Ascending aorta (tissue), 2 donors: ENCODE results near the gene PTPRR. TPM values are rescaled to one million over a fixed set of nuclear protein-coding genes. Genes with fewer than 3 reads are reported as not detected.

ENCODE experiments used
- DNase-seq, 2 donors: peaks; one replicate each; pipeline ENCODE4 v3.0.0-alpha.2; 2019; ENCODE audit warnings: low spot score in 2 of 2
- H3K27ac ChIP-seq, 2 donors: fragments of 200-600 bp; sonication (generic); one replicate each; pipeline ENCODE4 v1.5.1; 2016 to 2017; ENCODE audit warnings: mild to moderate bottlenecking in 1 of 2
- H3K27me3 ChIP-seq: fragments of 200-600 bp; sonication (generic); one replicate; pipeline ENCODE4 v1.5.1; 2017
- H3K36me3 ChIP-seq, 2 donors: fragments of 200-600 bp; sonication (generic); one replicate each; pipeline ENCODE4 v1.5.1; 2016
- H3K4me1 ChIP-seq, 2 donors: fragments of 200-600 bp; sonication (generic); one replicate each; pipeline ENCODE4 v1.5.1; 2016 to 2017; ENCODE audit warnings: mild to moderate bottlenecking in 1 of 2
- H3K4me3 ChIP-seq, 2 donors: fragments of 200-600 bp; sonication (generic); one replicate each; pipeline ENCODE4 v1.5.1; 2016 to 2017; ENCODE audit warnings: mild to moderate bottlenecking in 1 of 2
- H3K9me3 ChIP-seq, 2 donors: fragments of 200-600 bp; sonication (generic); one replicate each; pipeline ENCODE4 v1.5.1; 2016
- CTCF ChIP-seq, 3 experiments: fragments of 200-600 bp in 2 of 3; fragments of 450-650 bp in 1 of 3; sonication (generic) in 2 of 3; IDR thresholded peaks; one replicate each; pipeline ENCODE4 v1.5.1; 2016 to 2019; ENCODE audit warnings: antibody characterized with exemption in 3 of 3, mild to moderate bottlenecking in 1 of 3, moderate library complexity in 1 of 3
- intact Hi-C: fragments of 100-400 bp; cut with DNase I; formaldehyde crosslinking; loops from one replicate; pipeline ENCODE4 v1.15.1; 2023
- total RNA-seq: library from RNA; depleted of rRNA; stranded (reverse); fragments of >200 nt; gene quantifications from one replicate; pipeline ENCODE4 v1.1.0, GENCODE V29; 2016

Gene PTPRR
- total RNA-seq, 1 donor from 2014 or later = not detected

GRCh38 chr12:70730675-70731180 lies 189.8 kb downstream of the PTPRR start:
- intact Hi-C loops = loop anchor here (5.0 kb wide), 2 partner anchors 853 to 1017 kb away; no protein-coding TSS in a partner anchor
- no peaks in the 10 kb centered on the region for H3K27me3 ChIP-seq
- no peak for DNase-seq
- no peak overlapping the region for H3K4me3 ChIP-seq
- no peaks in the 10 kb centered on the region for H3K9me3 ChIP-seq
- no peaks in the 10 kb centered on the region for H3K4me1 ChIP-seq
- no peaks in the 10 kb centered on the region for H3K36me3 ChIP-seq
- TF ChIP-seq CTCF (IDR thresholded peaks at IDR 0.05) = no peak
- no peak overlapping the region for H3K27ac ChIP-seq

- intact Hi-C loops = no loop called here
- no peak overlapping the region for H3K4me3 ChIP-seq
- H3K9me3 ChIP-seq = no peaks in the 10 kb centered on the region
- H3K27ac ChIP-seq = no peak overlapping the region
- DNase-seq = no peak
- no peaks in the 10 kb centered on the region for H3K4me1 ChIP-seq
- TF ChIP-seq CTCF (IDR thresholded peaks at IDR 0.05) = no peak
- H3K36me3 ChIP-seq = no peaks in the 10 kb centered on the region
- no peaks in the 10 kb centered on the region for H3K27me3 ChIP-seq
Observed at GRCh38 chr12:70724444-70724843, 196.1 kb downstream of the PTPRR start.

- no peaks in the 10 kb centered on the region for H3K9me3 ChIP-seq
- H3K36me3 ChIP-seq = no peaks in the 10 kb centered on the region
- no peak overlapping the region for H3K4me3 ChIP-seq
- peak overlapping the region in 1 of 2 donors; percentile 2 for H3K27ac ChIP-seq
- intact Hi-C loops = no loop called here
- no peak for DNase-seq
- H3K4me1 ChIP-seq = no peaks in the 10 kb centered on the region
- no peak for TF ChIP-seq CTCF (IDR thresholded peaks at IDR 0.05)
- no peaks in the 10 kb centered on the region for H3K27me3 ChIP-seq
Observed at GRCh38 chr12:70722584-70723343, 197.8 kb downstream of the PTPRR start.

- Histone ChIP-seq H3K9me3 (no peaks in the 10 kb centered on the region), H3K36me3 (no peaks in the 10 kb centered on the region), H3K4me1 (no peaks in the 10 kb centered on the region), H3K4me3 (no peak overlapping the region), H3K27me3 (no peaks in the 10 kb centered on the region), H3K27ac (peak overlapping the region in 1 of 2 donors; percentile 2)
- intact Hi-C loops = loop anchor here (2.0 kb wide), 1 partner anchor 131 kb away; no protein-coding TSS in a partner anchor
- DNase-seq = no peak
- no peak for TF ChIP-seq CTCF (IDR thresholded peaks at IDR 0.05)
Observed at GRCh38 chr12:70721656-70722357, 198.7 kb downstream of the PTPRR start.

GRCh38 chr12:70721216-70721615 lies 199.3 kb downstream of the PTPRR start:
- no peak overlapping the region for H3K27ac ChIP-seq
- H3K9me3 ChIP-seq = no peaks in the 10 kb centered on the region
- DNase-seq = no peak
- no peaks in the 10 kb centered on the region for H3K4me1 ChIP-seq
- no peak for TF ChIP-seq CTCF (IDR thresholded peaks at IDR 0.05)
- no peaks in the 10 kb centered on the region for H3K36me3 ChIP-seq
- H3K27me3 ChIP-seq = no peaks in the 10 kb centered on the region
- H3K4me3 ChIP-seq = no peak overlapping the region
- intact Hi-C loops = loop anchor here (2.0 kb wide), 1 partner anchor 130 kb away; no protein-coding TSS in a partner anchor
